Measurements from ENCODE around the gene GALNT18. TPM values are rescaled to one million over a fixed set of nuclear protein-coding genes. Genes with fewer than 3 reads are reported as not detected.

The GALNT18 gene
- total RNA-seq, 8 experiments from 2014 or later: 5.3 to 13.2 (median 8.2) TPM

- ATAC-seq (replicated peaks in 6 of 8): no peak
- H3K4me3 ChIP-seq: no peak overlapping the region
- whole genome bisulfite sequencing, 10 experiments: 29 to 100% (median 92%) methylated on average over 1 to 4 of the region's 6 CpGs
- peaks cover 0 to 8% of the 10 kb centered on the region in 2 donors for H3K4me1 ChIP-seq (replicated peaks in 1 of 2)
- H3K27ac ChIP-seq: no peak overlapping the region
- in situ Hi-C loops (cut with MboI; ENCODE audit: low pct_unique_long_range_greater_than_20kb in 2 of 9, low sequenced_read_pairs in 9 of 9, unreplicated experiment in 9 of 9): no loop called here
Measured at GRCh38 chr11:11540157-11540556, 81.6 kb downstream of the GALNT18 start.

GRCh38 chr11:11538277-11538960 lies 83.4 kb downstream of the GALNT18 start:
- ATAC-seq (replicated peaks in 6 of 8): peak in 6 of 8 experiments; percentile 19 to 85 (median 26)
- Histone ChIP-seq H3K27ac (no peak overlapping the region), H3K4me1 (replicated peaks in 1 of 2) (peaks cover 0 to 8% of the 10 kb centered on the region in 2 donors), H3K4me3 (no peak overlapping the region)
- in situ Hi-C loops (cut with MboI; ENCODE audit: low pct_unique_long_range_greater_than_20kb in 2 of 9, low sequenced_read_pairs in 9 of 9, unreplicated experiment in 9 of 9): no loop called here
- WGBS, 10 experiments: 67 to 100% (median 83%) methylated on average over 1 to 4 of the region's 12 CpGs; no CpG with 5 or more reads in 6 of the 10 experiments

- in situ Hi-C loops (cut with MboI; ENCODE audit: low pct_unique_long_range_greater_than_20kb in 2 of 9, low sequenced_read_pairs in 9 of 9, unreplicated experiment in 9 of 9): no loop called here
- no peak overlapping the region for H3K4me3 ChIP-seq
- 17 to 100% (median 78%) methylated on average over 1 to 4 of the region's 5 CpGs; no CpG with 5 or more reads in 4 of the 10 experiments for WGBS, 10 experiments
- peak in 1 of 8 experiments; percentile 23 for ATAC-seq (replicated peaks in 6 of 8)
- H3K27ac ChIP-seq: no peak overlapping the region
- peaks cover 0 to 8% of the 10 kb centered on the region in 2 donors for H3K4me1 ChIP-seq (replicated peaks in 1 of 2)
Measured at GRCh38 chr11:11537871-11538270, 83.9 kb downstream of the GALNT18 start.

GRCh38 chr11:11537372-11537771 lies 84.4 kb downstream of the GALNT18 start:
- no peak overlapping the region for H3K4me3 ChIP-seq
- H3K4me1 ChIP-seq (replicated peaks in 1 of 2): peaks cover 0 to 8% of the 10 kb centered on the region in 2 donors
- ATAC-seq (replicated peaks in 6 of 8): peak in 3 of 8 experiments; percentile 22 to 33 (median 22)
- in situ Hi-C loops (cut with MboI; ENCODE audit: low pct_unique_long_range_greater_than_20kb in 2 of 9, low sequenced_read_pairs in 9 of 9, unreplicated experiment in 9 of 9): no loop called here
- no peak overlapping the region for H3K27ac ChIP-seq
- 63 to 93% (median 73%) methylated on average over 1 to 2 of the region's 2 CpGs; no CpG with 5 or more reads in 5 of the 10 experiments for WGBS, 10 experiments

GRCh38 chr11:11536650-11537049 lies 85.2 kb downstream of the GALNT18 start:
- Histone ChIP-seq H3K27ac (no peak overlapping the region), H3K4me1 (replicated peaks in 1 of 2) (peaks cover 0 to under 1% of the 10 kb centered on the region in 2 donors), H3K4me3 (no peak overlapping the region)
- no peak for ATAC-seq (replicated peaks in 6 of 8)
- in situ Hi-C loops (cut with MboI; ENCODE audit: low pct_unique_long_range_greater_than_20kb in 2 of 9, low sequenced_read_pairs in 9 of 9, unreplicated experiment in 9 of 9): no loop called here
- 60 to 100% (median 90%) methylated on average over 1 to 3 of the region's 3 CpGs; no CpG with 5 or more reads in 4 of the 10 experiments for WGBS, 10 experiments

- no peaks in the 10 kb centered on the region for H3K4me1 ChIP-seq (replicated peaks in 1 of 2)
- H3K27ac ChIP-seq: no peak overlapping the region
Measured at GRCh38 chr11:11535611-11536010, 86.2 kb downstream of the GALNT18 start.

GRCh38 chr11:11534981-11535380 lies 86.8 kb downstream of the GALNT18 start:
- ATAC-seq (replicated peaks in 6 of 8): peak in 1 of 8 experiments; percentile 17
- H3K27ac ChIP-seq: no peak overlapping the region
- H3K4me3 ChIP-seq: no peak overlapping the region
- WGBS, 10 experiments: 20 to 93% (median 37%) methylated on average over 2 to 3 of the region's 4 CpGs; no CpG with 5 or more reads in 5 of the 10 experiments
- in situ Hi-C loops (cut with MboI; ENCODE audit: low pct_unique_long_range_greater_than_20kb in 2 of 9, low sequenced_read_pairs in 9 of 9, unreplicated experiment in 9 of 9): no loop called here
- H3K4me1 ChIP-seq (replicated peaks in 1 of 2): no peaks in the 10 kb centered on the region

More at GRCh38 chr11:11535611-11536010, 86.2 kb downstream of the GALNT18 start:
- no peak overlapping the region for H3K4me3 ChIP-seq
- in situ Hi-C loops (cut with MboI; ENCODE audit: low pct_unique_long_range_greater_than_20kb in 2 of 9, low sequenced_read_pairs in 9 of 9, unreplicated experiment in 9 of 9): no loop called here
- WGBS, 10 experiments: 17 to 100% (median 78%) methylated on average over 1 to 6 of the region's 6 CpGs; no CpG with 5 or more reads in 4 of the 10 experiments
- ATAC-seq (replicated peaks in 6 of 8): no peak

GRCh38 chr11:11533751-11534150 lies 88.1 kb downstream of the GALNT18 start:
- Histone ChIP-seq H3K27ac (no peak overlapping the region), H3K4me1 (replicated peaks in 1 of 2) (no peaks in the 10 kb centered on the region), H3K4me3 (no peak overlapping the region)
- in situ Hi-C loops (cut with MboI; ENCODE audit: low pct_unique_long_range_greater_than_20kb in 2 of 9, low sequenced_read_pairs in 9 of 9, unreplicated experiment in 9 of 9): no loop called here
- 51 to 96% (median 77%) methylated on average over 1 to 6 of the region's 7 CpGs; no CpG with 5 or more reads in 1 of the 10 experiments for WGBS, 10 experiments
- peak in 5 of 8 experiments; percentile 6 to 40 (median 31) for ATAC-seq (replicated peaks in 6 of 8)

GRCh38 chr11:11533057-11533456 lies 88.7 kb downstream of the GALNT18 start:
- ATAC-seq (replicated peaks in 6 of 8): no peak
- in situ Hi-C loops (cut with MboI; ENCODE audit: low pct_unique_long_range_greater_than_20kb in 2 of 9, low sequenced_read_pairs in 9 of 9, unreplicated experiment in 9 of 9): no loop called here
- H3K4me1 ChIP-seq (replicated peaks in 1 of 2): no peaks in the 10 kb centered on the region
- H3K27ac ChIP-seq: no peak overlapping the region
- H3K4me3 ChIP-seq: no peak overlapping the region
- 60% methylated on average over 1 of the region's 2 CpGs; no CpG with 5 or more reads in 9 of the 10 experiments for WGBS, 10 experiments

GRCh38 chr11:11532574-11532973 lies 89.2 kb downstream of the GALNT18 start:
- in situ Hi-C loops (cut with MboI; ENCODE audit: low pct_unique_long_range_greater_than_20kb in 2 of 9, low sequenced_read_pairs in 9 of 9, unreplicated experiment in 9 of 9): no loop called here
- 75 to 100% (median 100%) methylated on average over 1 of the region's 2 CpGs; no CpG with 5 or more reads in 5 of the 10 experiments for WGBS, 10 experiments
- ATAC-seq (replicated peaks in 6 of 8): no peak
- Histone ChIP-seq H3K4me3 (no peak overlapping the region), H3K4me1 (replicated peaks in 1 of 2) (no peaks in the 10 kb centered on the region), H3K27ac (no peak overlapping the region)

GRCh38 chr11:11531131-11531908 lies 90.5 kb downstream of the GALNT18 start:
- no peak overlapping the region for H3K4me3 ChIP-seq
- ATAC-seq (replicated peaks in 6 of 8): peak in 6 of 8 experiments; percentile 34 to 87 (median 66)
- 13 to 95% (median 74%) methylated on average over 1 to 4 of the region's 11 CpGs; no CpG with 5 or more reads in 1 of the 10 experiments for WGBS, 10 experiments
- in situ Hi-C loops (cut with MboI; ENCODE audit: low pct_unique_long_range_greater_than_20kb in 2 of 9, low sequenced_read_pairs in 9 of 9, unreplicated experiment in 9 of 9): no loop called here
- H3K4me1 ChIP-seq (replicated peaks in 1 of 2): no peaks in the 10 kb centered on the region
- no peak overlapping the region for H3K27ac ChIP-seq

GRCh38 chr11:11528986-11529385 lies 92.8 kb downstream of the GALNT18 start:
- Histone ChIP-seq H3K27ac (no peak overlapping the region), H3K4me3 (no peak overlapping the region), H3K4me1 (replicated peaks in 1 of 2) (no peaks in the 10 kb centered on the region)
- WGBS, 10 experiments: 33 to 80% (median 53%) methylated on average over 1 of the region's 1 CpG; no CpG with 5 or more reads in 6 of the 10 experiments
- in situ Hi-C loops (cut with MboI; ENCODE audit: low pct_unique_long_range_greater_than_20kb in 2 of 9, low sequenced_read_pairs in 9 of 9, unreplicated experiment in 9 of 9): no loop called here
- ATAC-seq (replicated peaks in 6 of 8): no peak

GRCh38 chr11:11525283-11525682 lies 96.5 kb downstream of the GALNT18 start:
- no peaks in the 10 kb centered on the region for H3K4me1 ChIP-seq (replicated peaks in 1 of 2)
- WGBS, 10 experiments: 71 to 100% (median 83%) methylated on average over 2 to 5 of the region's 5 CpGs
- in situ Hi-C loops (cut with MboI; ENCODE audit: low pct_unique_long_range_greater_than_20kb in 2 of 9, low sequenced_read_pairs in 9 of 9, unreplicated experiment in 9 of 9): no loop called here
- no peak overlapping the region for H3K27ac ChIP-seq
- no peak for ATAC-seq (replicated peaks in 6 of 8)
- H3K4me3 ChIP-seq: no peak overlapping the region
